Neural crest cell (in vitro differentiated cells): ENCODE measurements around the gene RAB11FIP3. TPM values are rescaled to one million over a fixed set of nuclear protein-coding genes. Genes with fewer than 3 reads are reported as not detected.

Source experiments
- DNase-seq: peaks from one replicate; pipeline ENCODE4 v3.0.0; 2021; ENCODE audit warnings: low read depth, mixed read lengths, low spot score
- H3K27ac Mint-ChIP-seq: one replicate; pipeline ENCODE4 v1.8.0; 2021; ENCODE audit warnings: mild to moderate bottlenecking, mixed read lengths; ENCODE audit not compliant: unreplicated experiment
- H3K27me3 Mint-ChIP-seq: 2 replicates; pipeline ENCODE4 v1.8.0; 2021; ENCODE audit warnings: low read depth, mild to moderate bottlenecking, mixed read lengths
- H3K36me3 Mint-ChIP-seq: 2 replicates; pipeline ENCODE4 v1.8.0; 2021; ENCODE audit warnings: low read depth, mild to moderate bottlenecking, mixed read lengths
- H3K4me1 Mint-ChIP-seq: 2 replicates; pipeline ENCODE4 v1.8.0; 2021; ENCODE audit warnings: mixed read lengths
- H3K4me3 Mint-ChIP-seq: one replicate; pipeline ENCODE4 v1.8.0; 2021; ENCODE audit warnings: mild to moderate bottlenecking, mixed read lengths
- H3K9me3 Mint-ChIP-seq: 2 replicates; pipeline ENCODE4 v1.8.0; 2021; ENCODE audit warnings: mixed read lengths
- total RNA-seq: library from RNA; stranded (reverse); gene quantifications from 2 replicates; pipeline ENCODE4 v1.2.1, GENCODE V29; 2021
- TF ChIP-seq, protein P1 (sequence below): fragments of 200-600 bp; sonication (generic); conservative IDR thresholded peaks from 2 replicates; pipeline ENCODE4 v1.5.0; 2021; ENCODE audit warnings: antibody characterized with exemption, mild to moderate bottlenecking

RAB11FIP3 gene
- total RNA-seq, 1 donor from 2014 or later = 72.2 TPM

DNA sequence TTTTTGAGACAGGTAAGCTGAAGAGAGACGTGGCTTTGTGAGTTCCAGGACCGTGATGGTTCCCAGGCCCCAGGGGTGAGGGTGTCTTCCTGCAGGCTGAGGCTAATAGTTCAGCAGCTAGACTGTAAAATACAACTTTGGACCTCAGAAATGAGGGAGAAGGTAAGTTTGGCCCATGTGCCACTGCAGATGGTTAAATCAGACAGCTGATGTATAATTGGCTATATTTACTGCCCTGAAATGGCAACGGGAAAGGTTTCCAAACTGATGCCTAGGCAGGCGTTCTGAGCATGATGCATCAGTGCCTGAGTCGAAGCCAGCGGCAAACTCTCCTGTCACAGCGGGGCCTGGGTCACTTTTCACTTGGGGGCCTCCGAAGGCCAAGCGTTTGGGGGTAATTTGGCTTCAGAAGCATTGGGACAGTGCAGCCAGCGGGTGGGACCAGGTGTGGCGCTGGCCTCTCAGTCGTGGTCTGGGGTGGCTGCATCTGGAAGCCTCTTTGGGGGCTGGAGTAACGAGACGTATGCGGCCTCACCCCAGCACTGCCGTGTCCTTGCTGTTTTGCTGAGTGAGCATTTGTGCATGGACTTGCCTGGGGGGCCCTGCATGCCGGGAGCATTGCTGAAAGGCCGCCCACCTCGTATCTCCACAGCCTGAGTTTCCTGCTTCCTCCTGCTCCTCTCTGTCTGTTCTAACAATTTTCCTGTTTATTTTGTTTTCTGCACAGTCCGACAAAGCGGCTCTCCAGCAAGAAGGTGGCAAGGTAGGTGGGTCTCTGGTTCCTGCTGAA lies 70.8 kb downstream of the RAB11FIP3 start:
- Mint-ChIP-seq H3K27ac (peak overlapping the region; percentile 81), H3K9me3 (no peaks in the 10 kb centered on the region), H3K4me1 (no peaks in the 10 kb centered on the region), H3K36me3 (peaks cover 6% of the 10 kb centered on the region), H3K27me3 (no peaks in the 10 kb centered on the region), H3K4me3 (no peak overlapping the region)
- DNase-seq = no peak
- TF ChIP-seq, protein P1, sequence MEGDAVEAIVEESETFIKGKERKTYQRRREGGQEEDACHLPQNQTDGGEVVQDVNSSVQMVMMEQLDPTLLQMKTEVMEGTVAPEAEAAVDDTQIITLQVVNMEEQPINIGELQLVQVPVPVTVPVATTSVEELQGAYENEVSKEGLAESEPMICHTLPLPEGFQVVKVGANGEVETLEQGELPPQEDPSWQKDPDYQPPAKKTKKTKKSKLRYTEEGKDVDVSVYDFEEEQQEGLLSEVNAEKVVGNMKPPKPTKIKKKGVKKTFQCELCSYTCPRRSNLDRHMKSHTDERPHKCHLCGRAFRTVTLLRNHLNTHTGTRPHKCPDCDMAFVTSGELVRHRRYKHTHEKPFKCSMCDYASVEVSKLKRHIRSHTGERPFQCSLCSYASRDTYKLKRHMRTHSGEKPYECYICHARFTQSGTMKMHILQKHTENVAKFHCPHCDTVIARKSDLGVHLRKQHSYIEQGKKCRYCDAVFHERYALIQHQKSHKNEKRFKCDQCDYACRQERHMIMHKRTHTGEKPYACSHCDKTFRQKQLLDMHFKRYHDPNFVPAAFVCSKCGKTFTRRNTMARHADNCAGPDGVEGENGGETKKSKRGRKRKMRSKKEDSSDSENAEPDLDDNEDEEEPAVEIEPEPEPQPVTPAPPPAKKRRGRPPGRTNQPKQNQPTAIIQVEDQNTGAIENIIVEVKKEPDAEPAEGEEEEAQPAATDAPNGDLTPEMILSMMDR = no peak

GRCh38 chr16:497258-497657 lies 71.8 kb downstream of the RAB11FIP3 start:
- Mint-ChIP-seq H3K36me3 (peaks cover 2% of the 10 kb centered on the region), H3K9me3 (no peaks in the 10 kb centered on the region), H3K4me3 (no peak overlapping the region), H3K4me1 (no peaks in the 10 kb centered on the region), H3K27me3 (no peaks in the 10 kb centered on the region), H3K27ac (peak overlapping the region; percentile 91)
- no peak for DNase-seq
- TF ChIP-seq, protein P1 = no peak

DNA sequence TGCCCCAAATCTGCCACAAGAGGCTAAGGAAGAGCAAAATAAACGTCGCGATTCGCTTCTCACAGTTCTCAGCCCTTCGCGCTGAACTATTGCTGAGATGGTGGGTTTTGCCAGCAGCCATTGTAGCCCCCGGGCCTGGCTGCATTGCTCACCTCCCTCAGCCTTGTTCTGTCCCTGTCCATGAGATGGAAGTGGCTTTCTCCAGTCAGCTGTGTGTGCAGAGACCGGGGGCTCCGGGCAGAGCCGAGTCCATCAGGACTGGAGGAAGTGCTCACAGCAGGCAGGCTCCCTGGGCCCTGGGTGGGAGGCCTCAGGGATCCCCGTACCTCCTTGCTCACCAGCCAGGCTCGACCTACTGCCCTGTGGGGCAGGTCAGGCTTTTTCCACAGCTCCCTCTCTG lies 74.5 kb downstream of the RAB11FIP3 start:
- Mint-ChIP-seq H3K9me3 (no peaks in the 10 kb centered on the region), H3K36me3 (peaks cover 2% of the 10 kb centered on the region), H3K27ac (no peak overlapping the region), H3K4me3 (no peak overlapping the region), H3K4me1 (no peaks in the 10 kb centered on the region), H3K27me3 (no peaks in the 10 kb centered on the region)
- TF ChIP-seq, protein P1 = no peak
- DNase-seq = no peak

- TF ChIP-seq, protein P1 = no peak
- Mint-ChIP-seq H3K4me3 (no peak overlapping the region), H3K27me3 (no peaks in the 10 kb centered on the region), H3K36me3 (peaks cover 2% of the 10 kb centered on the region), H3K4me1 (no peaks in the 10 kb centered on the region), H3K9me3 (no peaks in the 10 kb centered on the region), H3K27ac (no peak overlapping the region)
- no peak for DNase-seq
These were observed 75.3 kb downstream of the RAB11FIP3 start for GRCh38 chr16:500709-501108.

DNA sequence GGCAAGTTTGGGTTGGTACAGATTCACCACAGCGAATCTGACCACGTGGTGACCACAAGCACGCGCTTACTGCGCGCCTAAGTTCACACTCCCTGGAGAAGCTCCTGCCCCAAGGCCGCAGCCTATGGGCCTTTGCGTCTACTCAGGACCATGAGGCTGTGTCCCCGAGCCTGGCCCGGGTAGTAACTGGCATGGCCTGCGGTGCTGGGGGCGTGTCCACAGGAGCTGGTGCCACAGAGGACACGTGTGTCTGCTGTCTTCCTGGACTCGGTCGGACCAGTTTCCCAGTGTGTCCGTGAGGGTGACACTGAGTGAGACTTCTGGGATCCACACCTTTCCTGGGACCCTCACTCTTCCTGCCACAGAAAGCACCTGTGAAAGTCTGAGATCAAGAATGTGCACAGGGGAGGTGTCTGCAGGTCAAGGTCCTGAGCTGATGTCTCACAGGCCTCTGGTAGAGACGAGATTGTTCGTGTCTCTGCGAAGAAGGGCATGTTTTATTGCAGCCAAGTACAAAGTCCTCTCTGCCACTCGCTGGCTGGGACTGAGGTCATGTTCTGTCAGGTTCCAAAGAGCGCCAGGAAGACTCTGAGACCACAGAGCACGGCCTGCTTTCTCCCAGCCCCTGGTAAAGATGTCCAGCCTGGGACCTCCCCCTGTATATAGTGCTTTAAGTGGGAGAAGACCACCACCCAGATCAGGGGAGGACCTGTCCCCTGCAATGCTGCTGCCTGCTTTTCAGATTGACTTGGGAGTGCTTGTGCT lies 76.9 kb downstream of the RAB11FIP3 start:
- H3K27me3 Mint-ChIP-seq = no peaks in the 10 kb centered on the region
- no peaks in the 10 kb centered on the region for H3K4me1 Mint-ChIP-seq
- TF ChIP-seq, protein P1 = no peak
- no peak overlapping the region for H3K4me3 Mint-ChIP-seq
- H3K36me3 Mint-ChIP-seq = peaks cover 2% of the 10 kb centered on the region
- no peak for DNase-seq
- H3K9me3 Mint-ChIP-seq = no peaks in the 10 kb centered on the region
- no peak overlapping the region for H3K27ac Mint-ChIP-seq
